Left colon (tissue), 2 donors: Measurements from ENCODE around the gene RNF208. TPM values are rescaled to one million over a fixed set of nuclear protein-coding genes. Genes with fewer than 3 reads are reported as not detected.

Experiments
- ATAC-seq: fragments of 200-7000 bp; cut with Tn5 transposase; one replicate; pipeline ENCODE4 v1.9.1; 2020; ENCODE audit warnings: mild to moderate bottlenecking, moderate library complexity
- DNase-seq, 2 donors: peaks; one replicate each; pipeline ENCODE4 v3.0.0-alpha.2; 2020
- intact Hi-C, 2 donors: fragments of 100-400 bp; cut with DNase I in 1 of 2; cut with micrococcal nuclease in 1 of 2; formaldehyde crosslinking; loops; one replicate each; pipeline versions ENCODE4 v1.11.2 to v1.14.0; 2022; cut with DNase I, micrococcal nuclease
- total RNA-seq, 2 donors: library from RNA; stranded (reverse); fragmentation: NEBNext Ultra II Directional; extraction: Animal tissue kit (Norgen Biotek cat#: 25700); gene quantifications; one replicate each; pipeline ENCODE4 v1.2.1, GENCODE V29; 2021
- donor health status: DM: no; HTN: no; CAD: no.
- donor health status: DM: yes; HTN: yes; CAD: no.

Gene RNF208
- total RNA-seq, 2 donors from 2014 or later = 5.1 to 9.7 TPM

- intact Hi-C loops = loop anchor here in 1 of 2 donors (10.0 kb wide), 1 partner anchor 49 kb away; the partner anchor contains the start of genes CYSRT1, RNF208 and RNF224
- ATAC-seq (peak; percentile 35), DNase-seq (no peak)
These were observed 46.6 kb downstream of the RNF208 start for GRCh38 chr9:137175345-137175961.

DNA sequence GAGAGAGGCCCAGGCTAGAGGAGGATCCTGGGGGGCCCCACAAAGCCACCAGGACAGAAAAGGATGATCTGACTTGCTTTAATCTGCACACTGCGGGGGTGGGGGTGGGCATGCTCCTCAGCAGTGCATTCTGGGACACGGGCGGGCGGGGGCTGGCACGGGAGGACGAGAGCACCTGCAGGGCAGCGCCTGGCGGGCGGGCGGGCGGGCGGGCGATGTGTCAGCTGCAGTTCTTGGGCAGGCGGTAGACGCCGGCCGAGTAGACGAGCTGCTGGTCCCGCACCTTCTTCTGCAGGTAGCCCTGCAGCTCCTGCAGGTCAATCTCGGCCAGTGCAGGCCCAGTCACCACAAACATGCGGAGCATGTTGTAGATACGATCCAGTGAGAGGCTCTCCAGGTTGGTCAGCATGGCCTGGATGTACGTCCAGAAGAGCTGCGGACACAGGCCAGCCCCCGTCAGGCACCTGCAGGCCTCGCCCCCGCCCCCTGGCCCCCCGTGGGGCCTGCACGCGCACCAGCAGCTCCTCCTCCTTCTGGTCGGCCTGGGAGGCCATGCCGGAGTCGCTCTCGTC lies 47.2 kb downstream of the RNF208 start:
- ATAC-seq = peak; percentile 15
- intact Hi-C loops = loop anchor here in 1 of 2 donors (10.0 kb wide), 1 partner anchor 50 kb away; the partner anchor contains the start of genes CYSRT1, RNF208 and RNF224
- no peak for DNase-seq

GRCh38 chr9:137173796-137174664 lies 48.0 kb downstream of the RNF208 start:
- DNase-seq (no peak), ATAC-seq (no peak)
- intact Hi-C loops = loop anchor here in 1 of 2 donors (10.0 kb wide), 1 partner anchor 51 kb away; the partner anchor contains the start of genes CYSRT1, RNF208 and RNF224

GRCh38 chr9:137172901-137173795 lies 48.9 kb downstream of the RNF208 start:
- peak; percentile 19 for ATAC-seq
- DNase-seq = no peak
- intact Hi-C loops = loop anchor here in 1 of 2 donors (10.0 kb wide), 1 partner anchor 52 kb away; the partner anchor contains the start of genes CYSRT1, RNF208 and RNF224

GRCh38 chr9:137171149-137171900 lies 50.7 kb downstream of the RNF208 start:
- intact Hi-C loops = loop anchor here in 1 of 2 donors (10.0 kb wide), 1 partner anchor 53 kb away; the partner anchor contains the start of genes CYSRT1, RNF208 and RNF224
- ATAC-seq = no peak

GRCh38 chr9:137170486-137171148 lies 51.4 kb downstream of the RNF208 start:
- DNase-seq (no peak), ATAC-seq (no peak)
- intact Hi-C loops = loop anchor here in 1 of 2 donors (10.0 kb wide), 1 partner anchor 54 kb away; the partner anchor contains the start of genes CYSRT1, RNF208 and RNF224

More at GRCh38 chr9:137171149-137171900, 50.7 kb downstream of the RNF208 start:
- DNase-seq = no peak

Other genes starting within 250 kb of the RNF208 start
- 10 to 100 TPM in 1 of 2 donors, 1 to 10 TPM in 1; 8.7 to 36.9 TPM for gene PTGDS, start 244.7 kb downstream of the RNF208 start, total RNA-seq
- gene LCNL1, start 239.2 kb downstream of the RNF208 start, total RNA-seq = under 1 TPM in 1 of 2 donors, not detected in 1; 0.06 TPM
- gene PAXX, start 229.8 kb downstream of the RNF208 start, total RNA-seq = 10 to 100 TPM; 33.3 to 41.2 TPM
- gene CLIC3, start 225.7 kb downstream of the RNF208 start, total RNA-seq = 1 to 10 TPM; 3.2 to 3.8 TPM
- gene ABCA2, start 194.0 kb downstream of the RNF208 start, total RNA-seq = 10 to 100 TPM; 55.5 to 56.0 TPM
- gene FUT7, start 190.2 kb downstream of the RNF208 start, total RNA-seq = not detected
- gene NPDC1, start 176.1 kb downstream of the RNF208 start, total RNA-seq = 100 to 1,000 TPM; 170 to 204 TPM
- 10 to 100 TPM; 25.0 to 26.3 TPM for gene ENTPD2, start 168.2 kb downstream of the RNF208 start, total RNA-seq
- 10 to 100 TPM; 10.3 to 16.8 TPM for gene SAPCD2, start 151.7 kb downstream of the RNF208 start, total RNA-seq
- gene UAP1L1, start 144.7 kb downstream of the RNF208 start, total RNA-seq = 10 to 100 TPM; 13.0 to 18.2 TPM
- 10 to 100 TPM; 50.0 to 53.5 TPM for gene MAN1B1, start 135.3 kb downstream of the RNF208 start, total RNA-seq
- gene DPP7, start 107.5 kb downstream of the RNF208 start, total RNA-seq = 10 to 100 TPM; 53.1 to 66.0 TPM
- under 1 TPM; 0.46 to 0.47 TPM for gene GRIN1, start 83.1 kb downstream of the RNF208 start, total RNA-seq
- gene LRRC26, start 52.2 kb downstream of the RNF208 start, total RNA-seq = 10 to 100 TPM; 70.0 to 95.7 TPM
- gene TMEM210, start 50.2 kb downstream of the RNF208 start, total RNA-seq = under 1 TPM; 0.67 to 0.70 TPM
- 10 to 100 TPM; 50.6 to 64.1 TPM for gene ANAPC2, start 33.7 kb downstream of the RNF208 start, total RNA-seq
- gene SSNA1, start 33.6 kb downstream of the RNF208 start, total RNA-seq = 10 to 100 TPM; 56.7 to 68.8 TPM
- gene TPRN, start 21.5 kb downstream of the RNF208 start, total RNA-seq = 100 to 1,000 TPM; 134 to 154 TPM
- gene TMEM203, start 16.6 kb downstream of the RNF208 start, total RNA-seq = 10 to 100 TPM; 36.2 to 40.0 TPM
- gene NDOR1, start 16.5 kb downstream of the RNF208 start, total RNA-seq = 10 to 100 TPM; 12.1 to 18.8 TPM
- under 1 TPM; 0.43 to 0.47 TPM for gene CYSRT1, start 2.9 kb upstream of the RNF208 start, total RNA-seq
- not detected for gene RNF224, start 5.3 kb upstream of the RNF208 start, total RNA-seq
- not detected for gene SLC34A3, start 8.7 kb upstream of the RNF208 start, total RNA-seq
- 100 to 1,000 TPM; 353 to 486 TPM for gene TUBB4B, start 19.0 kb upstream of the RNF208 start, total RNA-seq
- not detected for gene STPG3, start 29.0 kb upstream of the RNF208 start, total RNA-seq
- gene NELFB, start 33.1 kb upstream of the RNF208 start, total RNA-seq = 10 to 100 TPM; 61.6 to 70.3 TPM
- 10 to 100 TPM; 59.3 to 60.8 TPM for gene TOR4A, start 55.5 kb upstream of the RNF208 start, total RNA-seq
- 100 to 1,000 TPM; 163 to 181 TPM for gene NRARP, start 80.0 kb upstream of the RNF208 start, total RNA-seq
- 10 to 100 TPM; 44.1 to 57.3 TPM for gene EXD3, start 200.9 kb upstream of the RNF208 start, total RNA-seq
- gene NOXA1, start 201.2 kb upstream of the RNF208 start, total RNA-seq = 10 to 100 TPM; 33.3 to 42.6 TPM
- 100 to 1,000 TPM; 108 to 120 TPM for gene ENTPD8, start 219.1 kb upstream of the RNF208 start, total RNA-seq
- gene NSMF, start 237.1 kb upstream of the RNF208 start, total RNA-seq = 10 to 100 TPM; 39.9 to 52.0 TPM